Fibroblast of skin of right biceps (primary cell): Measurements from ENCODE around the gene SPINK1.
"Not testable (repeated sequence)": the region's sequence is repeated elsewhere in the genome, so short reads cannot be mapped to it uniquely, and the experiment has no call there.

Experiments used
- DNase-seq: peaks from one replicate; pipeline ENCODE4 v3.0.0-alpha.2; 2013

SPINK1 gene

GRCh38 chr5:147803161-147803560 is 28.3 kb downstream of the SPINK1 start:
- DNase-seq, result not testable (repeated sequence)

- no peak for DNase-seq
These were observed 30.0 kb downstream of the SPINK1 start for GRCh38 chr5:147801461-147801860.

- DNase-seq, result no peak
These were observed 31.0 kb downstream of the SPINK1 start for GRCh38 chr5:147800491-147800890.

GRCh38 chr5:147796556-147797308 is 34.7 kb downstream of the SPINK1 start:
- DNase-seq, result no peak

DNA sequence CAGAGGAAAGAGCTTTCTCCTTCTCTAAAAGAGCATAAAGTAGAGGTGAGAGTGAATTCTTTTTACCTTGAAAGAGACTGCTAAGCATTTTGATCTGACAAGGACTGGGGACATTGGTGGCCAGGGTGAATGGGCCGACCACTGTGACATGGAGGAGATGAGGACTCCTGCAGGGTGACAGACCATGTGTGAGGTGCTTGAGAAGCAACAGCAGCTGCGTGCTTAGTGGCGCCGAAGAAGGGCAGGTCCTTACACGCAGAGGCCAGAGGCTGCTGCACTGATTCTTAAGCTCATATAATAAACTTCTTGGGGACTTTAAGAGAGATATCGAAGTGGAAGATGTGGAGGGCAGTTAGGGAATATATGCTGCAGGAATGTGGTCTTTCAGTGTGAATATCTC is 40.3 kb downstream of the SPINK1 start:
- no peak for DNase-seq

GRCh38 chr5:147789820-147790219 is 41.7 kb downstream of the SPINK1 start:
- no peak for DNase-seq

DNA sequence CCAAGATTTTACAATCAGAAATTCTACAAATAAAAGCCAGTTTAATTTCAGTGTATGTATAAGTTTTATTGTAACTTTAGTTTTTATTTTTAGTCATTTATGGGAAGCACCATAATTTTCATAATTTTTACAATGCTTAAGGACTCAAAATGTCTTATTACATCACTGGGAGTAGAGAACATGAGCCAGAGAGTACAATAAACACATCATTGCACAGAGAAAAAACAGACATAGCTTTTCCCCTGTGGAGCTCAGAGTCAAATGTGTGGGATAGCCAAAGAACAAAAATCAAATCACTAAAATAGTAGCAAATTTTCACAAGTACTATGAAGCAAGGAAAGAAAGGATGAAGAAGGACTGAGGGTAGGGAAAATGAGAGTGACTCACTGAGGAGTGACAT is 43.4 kb downstream of the SPINK1 start:
- no peak for DNase-seq

GRCh38 chr5:147786142-147786541 is 45.3 kb downstream of the SPINK1 start:
- no peak for DNase-seq

- DNase-seq, result no peak
These were observed 47.1 kb downstream of the SPINK1 start for GRCh38 chr5:147784146-147784987.

DNA sequence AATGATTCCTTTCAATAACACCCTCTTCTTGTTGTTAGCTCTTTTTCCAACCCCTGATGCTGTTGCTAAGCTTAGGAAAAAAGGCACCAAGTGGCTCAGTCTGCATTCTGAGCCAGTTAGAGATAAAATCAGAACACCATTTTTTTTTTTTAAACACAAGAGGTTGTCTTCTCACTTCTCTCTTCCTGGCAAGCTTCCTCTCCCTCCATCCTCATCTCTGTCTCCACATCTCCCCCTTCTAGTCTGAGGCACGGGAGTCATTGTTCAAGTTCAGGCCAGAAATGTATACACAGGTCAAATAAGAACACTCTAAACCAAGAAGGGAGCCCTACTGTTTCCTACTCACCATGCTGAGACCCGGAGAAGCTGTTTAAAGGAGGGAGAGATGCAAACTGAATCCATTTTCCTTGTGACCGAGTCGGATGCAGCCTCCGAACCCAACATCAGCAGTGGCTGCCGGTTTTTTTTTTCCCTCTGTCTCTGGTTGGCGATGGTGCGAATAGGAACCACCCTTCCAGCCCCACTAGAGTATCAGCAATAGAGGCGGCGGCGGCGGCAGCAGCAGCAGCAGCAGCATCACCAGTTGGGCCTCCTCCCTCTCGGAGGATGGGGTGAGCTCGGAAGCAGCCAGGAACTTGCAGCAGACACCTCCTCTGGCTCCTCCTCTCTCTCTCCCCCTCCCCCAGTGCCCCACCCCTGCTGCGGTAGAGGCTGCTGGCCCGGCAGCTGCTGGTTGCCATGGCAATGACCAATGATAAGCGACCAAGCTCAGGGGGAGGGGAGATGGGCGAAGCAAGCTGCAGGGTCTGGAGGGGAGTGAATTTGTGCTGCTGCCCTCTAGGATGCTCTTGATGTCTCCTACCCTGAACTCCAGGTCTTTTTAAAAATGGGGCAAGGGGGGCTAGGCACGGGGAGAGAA is 49.1 kb downstream of the SPINK1 start, which contains the start of gene JAKMIP2:
Gene JAKMIP2, minus strand, starts transcription at position 619 of the 919 bp plus-strand sequence. CDS start 110,922 bp downstream, outside the sequence.
- DNase-seq, result peak; percentile 84

DNA sequence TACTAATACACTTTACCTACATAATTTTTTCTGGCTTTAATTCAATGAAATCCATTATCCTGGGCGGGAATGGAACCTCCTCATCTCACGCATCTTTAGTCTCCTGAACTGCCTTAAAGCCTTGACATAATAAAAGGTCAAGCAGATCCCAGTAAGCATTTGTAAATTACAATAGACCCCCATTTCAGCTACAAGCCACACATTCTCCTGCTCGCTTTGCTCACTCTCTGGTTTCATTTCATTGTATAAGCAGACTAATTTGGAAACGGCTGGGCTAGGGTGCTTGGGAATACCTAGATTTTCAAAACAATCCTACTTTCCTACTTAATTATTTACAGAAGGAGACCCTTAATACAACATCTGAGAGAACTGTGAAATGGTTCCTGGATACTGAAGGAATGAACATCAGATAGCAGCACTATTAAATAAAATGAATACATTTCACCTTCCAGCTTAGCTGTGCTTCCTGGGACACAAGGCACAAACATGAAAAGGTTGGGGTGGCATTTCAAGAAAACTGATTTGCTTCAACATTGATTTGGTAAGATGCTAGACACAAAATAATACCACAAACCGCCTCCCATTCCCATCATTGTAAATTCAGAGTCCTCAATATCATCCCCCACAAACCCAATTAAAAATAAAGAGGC is 50.4 kb downstream of the SPINK1 start:
- DNase-seq, result no peak

DNA sequence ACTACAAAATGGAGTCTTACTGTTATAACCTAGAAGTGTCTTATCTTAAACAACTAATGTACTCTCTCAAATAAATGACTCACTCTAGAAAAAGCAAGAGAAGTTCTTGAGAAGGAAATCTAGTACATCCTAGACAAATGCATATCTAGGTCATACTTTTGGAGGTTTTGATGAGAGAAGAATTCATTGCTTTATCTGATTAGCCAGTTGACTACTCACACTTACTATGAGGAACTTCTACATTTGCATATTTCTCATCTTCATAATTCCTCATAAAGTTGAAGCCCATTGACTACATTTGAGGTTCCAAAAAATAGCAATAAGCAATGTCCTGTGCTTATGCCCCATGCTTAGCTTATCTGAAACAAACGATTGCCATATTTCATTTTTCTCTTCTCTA is 51.8 kb downstream of the SPINK1 start:
- no peak for DNase-seq

DNA sequence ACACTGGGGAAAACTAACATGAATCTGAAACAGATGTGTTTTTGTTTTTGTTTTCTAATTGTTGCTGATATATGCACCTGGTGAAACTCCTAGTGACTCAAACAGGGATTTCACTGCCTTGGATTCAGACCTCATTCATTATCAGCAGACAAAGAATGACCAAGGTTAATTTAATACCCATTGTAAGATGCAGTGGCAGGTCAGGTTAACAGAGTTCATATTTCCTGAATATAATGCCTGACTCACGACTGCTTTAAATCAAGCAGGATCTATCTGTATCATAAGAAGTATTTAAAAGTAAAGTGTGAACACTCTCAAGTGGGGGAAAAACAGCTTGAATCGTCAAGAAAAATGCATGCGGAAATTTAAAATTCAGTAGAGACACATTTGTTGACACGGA is 54.5 kb downstream of the SPINK1 start:
- DNase-seq, result no peak
